H1 (cell line): Measurements from ENCODE around the gene SLC8B1. TPM values are rescaled to one million over a fixed set of nuclear protein-coding genes. Genes with fewer than 3 reads are reported as not detected.

Experiments
- CTCF ChIA-PET: fragments of 300-600 bp; sonication (Branson Sonifier 250); formaldehyde crosslinking; loops from one replicate; lab custom pipeline; 2021; ENCODE audit not compliant: partially characterized antibody; lab: Charles Lee
- POLR2A ChIA-PET: fragments of 300-600 bp; sonication (Branson Sonifier 250); formaldehyde crosslinking; loops from one replicate; lab custom pipeline; 2021; ENCODE audit warnings: inconsistent platforms; ENCODE audit not compliant: partially characterized antibody; lab: Charles Lee
- DNase-seq, 2 experiments: peaks; one replicate each; pipeline versions ENCODE4 v3.0.0 to v3.0.0-alpha.2; 2010 to 2022; ENCODE audit warnings: low spot score in 2 of 2, low read depth in 1 of 2, mixed read lengths in 1 of 2
- FAIRE-seq: peaks from 2 replicates; lab custom pipeline; 2011; peaks lifted over from hg19 to GRCh38; lab: Jason Lieb, UNC
- H2AFZ ChIP-seq: 2 replicates; pipeline ENCODE4 v1.8.1; 2012; ENCODE audit warnings: low read length, inconsistent platforms
- H2AK5ac ChIP-seq: 2 replicates; pipeline ENCODE4 v1.6.1; 2013; ENCODE audit warnings: low read depth, low read length
- H2BK120ac ChIP-seq: replicated peaks from 2 replicates; pipeline ENCODE3; 2013; ENCODE audit warnings: low read depth, low read length, inconsistent platforms
- H2BK12ac ChIP-seq: 2 replicates; pipeline ENCODE4 v1.6.1; 2013; ENCODE audit warnings: low read depth, low read length
- H2BK15ac ChIP-seq: 2 replicates; pipeline ENCODE4 v1.6.1; 2013; ENCODE audit warnings: low read length
- H2BK20ac ChIP-seq: 2 replicates; pipeline ENCODE4 v1.6.1; 2013; ENCODE audit warnings: low read length
- H2BK5ac ChIP-seq: 2 replicates; pipeline ENCODE4 v1.6.1; 2013; ENCODE audit warnings: low read depth, low read length
- H3K14ac ChIP-seq: 2 replicates; pipeline ENCODE4 v1.6.1; 2013; ENCODE audit warnings: inconsistent platforms; ENCODE audit not compliant: insufficient read length
- H3K18ac ChIP-seq: 2 replicates; pipeline ENCODE4 v1.6.1; 2013; ENCODE audit warnings: low read length; ENCODE audit errors: extremely low read depth
- H3K23ac ChIP-seq: 2 replicates; pipeline ENCODE4 v1.6.1; 2013; ENCODE audit warnings: inconsistent platforms; ENCODE audit not compliant: insufficient read length
- H3K23me2 ChIP-seq: 2 replicates; pipeline ENCODE4 v1.6.1; 2013; ENCODE audit warnings: low read depth, low read length
- H3K27ac ChIP-seq: 2 replicates; pipeline ENCODE4 v1.6.1; 2011; ENCODE audit warnings: low read depth, low read length, inconsistent platforms
- H3K27me3 ChIP-seq, 4 experiments: replicated peaks in 1 of 4; 1 replicate in 1 of 4; 2 replicates in 3 of 4; pipeline versions ENCODE4 v1.6.1 to v1.8.1; 2011 to 2013; ENCODE audit warnings: low read length in 3 of 4, mild to moderate bottlenecking in 3 of 4, inconsistent platforms in 2 of 4, mixed read lengths in 2 of 4, moderate library complexity in 1 of 4; ENCODE audit not compliant: control insufficient read depth in 3 of 4, insufficient read depth in 3 of 4; ENCODE audit errors: extremely low read depth in 1 of 4
- H3K36me3 ChIP-seq, 4 experiments: 2 replicates each; pipeline versions ENCODE4 v1.6.1 to v1.8.1; 2011 to 2013; ENCODE audit warnings: mild to moderate bottlenecking in 4 of 4, low read length in 3 of 4, moderate library complexity in 2 of 4, control low read depth in 1 of 4, inconsistent platforms in 1 of 4; ENCODE audit not compliant: insufficient read depth in 4 of 4, control insufficient read depth in 2 of 4
- H3K4ac ChIP-seq: replicated peaks from 2 replicates; pipeline ENCODE3; 2013; ENCODE audit warnings: low read length, low read depth, mixed read lengths, inconsistent platforms; ENCODE audit not compliant: insufficient read length
- H3K4me1 ChIP-seq, 4 experiments: replicated peaks in 1 of 4; 1 replicate in 1 of 4; 2 replicates in 3 of 4; pipeline versions ENCODE4 v1.6.1 to v1.8.1; 2011 to 2013; ENCODE audit warnings: low read length in 3 of 4, inconsistent platforms in 2 of 4, mixed read lengths in 1 of 4; ENCODE audit not compliant: insufficient read depth in 4 of 4, control insufficient read depth in 3 of 4
- H3K4me2 ChIP-seq, 2 experiments: 2 replicates each; pipeline versions ENCODE4 v1.6.1 to v1.8.1; 2011 to 2013; ENCODE audit warnings: low read depth in 2 of 2, low read length in 2 of 2, control low read depth in 1 of 2, inconsistent platforms in 1 of 2, mild to moderate bottlenecking in 1 of 2; ENCODE audit not compliant: insufficient read depth in 1 of 2
- H3K4me3 ChIP-seq, 4 experiments: fragments of 200-600, 300-600 bp in 1 of 4; sonication (generic), shearing (Covaris generic), sonication (Bioruptor Twin) in 1 of 4; 2 replicates each; pipeline versions ENCODE4 v1.5.1 to v1.8.1; 2011 to 2016; ENCODE audit warnings: low read length in 4 of 4, low read depth in 3 of 4, control low read depth in 2 of 4, inconsistent platforms in 2 of 4, mild to moderate bottlenecking in 2 of 4, mixed read lengths in 1 of 4, moderate library complexity in 1 of 4; ENCODE audit not compliant: insufficient read depth in 2 of 4; ENCODE audit errors: extremely low read depth in 1 of 4
- H3K56ac ChIP-seq: replicated peaks from 2 replicates; pipeline ENCODE3; 2013; ENCODE audit warnings: low read depth, mild to moderate bottlenecking, mixed read lengths, low read length, inconsistent platforms; ENCODE audit not compliant: insufficient read length
- H3K79me1 ChIP-seq: 2 replicates; pipeline ENCODE4 v1.6.1; 2013; ENCODE audit warnings: low read depth, low read length, control low read depth
- H3K79me2 ChIP-seq, 2 experiments: 2 replicates each; pipeline versions ENCODE4 v1.6.1 to v1.8.1; 2012 to 2013; ENCODE audit warnings: low read length in 2 of 2, mild to moderate bottlenecking in 2 of 2, inconsistent platforms in 1 of 2; ENCODE audit not compliant: insufficient read depth in 2 of 2, control insufficient read depth in 1 of 2
- H3K9ac ChIP-seq, 4 experiments: replicated peaks in 1 of 4; 1 replicate in 1 of 4; 2 replicates in 3 of 4; pipeline versions ENCODE4 v1.6.1 to v1.8.1; 2011 to 2013; ENCODE audit warnings: low read depth in 3 of 4, low read length in 3 of 4, control low read depth in 2 of 4, mild to moderate bottlenecking in 2 of 4, moderate library complexity in 2 of 4, inconsistent platforms in 1 of 4; ENCODE audit errors: extremely low read depth in 1 of 4
- H3K9me3 ChIP-seq, 2 experiments: 2 replicates each; pipeline versions ENCODE4 v1.6.1 to v1.8.1; 2012 to 2013; ENCODE audit warnings: mild to moderate bottlenecking in 2 of 2, moderate library complexity in 2 of 2, control low read depth in 1 of 2, inconsistent platforms in 1 of 2, low read depth in 1 of 2, low read length in 1 of 2, mixed read lengths in 1 of 2; ENCODE audit not compliant: insufficient read depth in 2 of 2
- H4K20me1 ChIP-seq, 2 experiments: replicated peaks in 1 of 2; 2 replicates each; pipeline versions ENCODE3 to v1.8.1; 2011 to 2013; ENCODE audit warnings: inconsistent platforms in 2 of 2, low read length in 2 of 2, mild to moderate bottlenecking in 1 of 2; ENCODE audit not compliant: insufficient read depth in 2 of 2, control insufficient read depth in 1 of 2
- H4K5ac ChIP-seq: 2 replicates; pipeline ENCODE4 v1.6.1; 2013; ENCODE audit warnings: low read length, low read depth, mixed read lengths, inconsistent platforms; ENCODE audit not compliant: insufficient read length
- H4K8ac ChIP-seq: 2 replicates; pipeline ENCODE4 v1.8.0; 2013; ENCODE audit warnings: mild to moderate bottlenecking, moderate library complexity, low read length, inconsistent platforms; ENCODE audit not compliant: insufficient read depth; ENCODE audit errors: extremely low read depth
- H4K91ac ChIP-seq: replicated peaks from 2 replicates; pipeline ENCODE3; 2013; ENCODE audit warnings: low read length, mixed read lengths, inconsistent platforms; ENCODE audit not compliant: insufficient read length
- BRCA1 ChIP-seq: IDR thresholded peaks from 2 replicates; pipeline ENCODE4 v1.6.1; 2012; ENCODE audit warnings: low read depth, low read length, improper control_type of control experiment
- CTCF ChIP-seq, 3 experiments: IDR thresholded peaks; 1 replicate in 2 of 3; 2 replicates in 1 of 3; pipeline versions ENCODE4 v1.5.1 to v1.6.1; 2011; ENCODE audit warnings: low read length in 3 of 3, mild to moderate bottlenecking in 3 of 3, inconsistent platforms in 2 of 3, low read depth in 1 of 3, moderate library complexity in 1 of 3; ENCODE audit not compliant: insufficient read depth in 1 of 3; ENCODE audit errors: control extremely low read depth in 1 of 3
- FOSL1 ChIP-seq: IDR thresholded peaks from 2 replicates; pipeline ENCODE4 v1.6.1; 2011; ENCODE audit warnings: mild to moderate bottlenecking, low read depth, low read length, moderate library complexity; ENCODE audit not compliant: insufficient read depth
- HDAC2 ChIP-seq, 2 experiments: fragments of 300-600 bp in 1 of 2; sonication (generic) in 1 of 2; IDR thresholded peaks; 2 replicates each; pipeline ENCODE4 v1.6.1; 2011 to 2012; ENCODE audit warnings: low read depth in 2 of 2, low read length in 2 of 2, mild to moderate bottlenecking in 2 of 2, moderate library complexity in 2 of 2, borderline replicate concordance in 1 of 2, inconsistent platforms in 1 of 2
- KDM1A ChIP-seq: fragments of 200-600, 300-600 bp; sonication (generic); IDR thresholded peaks from 2 replicates; pipeline ENCODE4 v1.7.1; 2016; ENCODE audit warnings: mild to moderate bottlenecking, low read length, borderline replicate concordance
- KDM5A ChIP-seq: fragments of 200-600 bp; IDR thresholded peaks from 2 replicates; pipeline ENCODE4 v1.7.1; 2012; ENCODE audit warnings: mild to moderate bottlenecking, low read length, inconsistent platforms, mixed read lengths
- MAFK ChIP-seq: IDR thresholded peaks from 2 replicates; pipeline ENCODE4 v1.6.1; 2012; ENCODE audit warnings: low read depth, mild to moderate bottlenecking, improper control_type of control experiment, low read length
- RAD21 ChIP-seq, 2 experiments: IDR thresholded peaks in 1 of 2; conservative IDR thresholded peaks in 1 of 2; 2 replicates each; pipeline ENCODE4 v1.6.1; 2011; ENCODE audit warnings: low read depth in 2 of 2, low read length in 2 of 2, improper control_type of control experiment in 1 of 2, inconsistent platforms in 1 of 2, mild to moderate bottlenecking in 1 of 2, moderate library complexity in 1 of 2
- SIRT6 ChIP-seq: IDR thresholded peaks from one replicate; pipeline ENCODE4 v1.7.1; 2012; ENCODE audit warnings: low read length, inconsistent platforms
- SP4 ChIP-seq: IDR thresholded peaks from 2 replicates; pipeline ENCODE4 v1.6.1; 2012; ENCODE audit warnings: low read length, inconsistent platforms
- SRF ChIP-seq: IDR thresholded peaks from 2 replicates; pipeline ENCODE4 v1.6.1; 2011; ENCODE audit warnings: mild to moderate bottlenecking, low read depth, low read length, moderate library complexity
- WGBS, 2 experiments: shearing (Covaris generic) in 1 of 2; methylation state at CpG; one replicate each; pipeline versions ENCODE4 v1.1.6 to v1.1.7; 2013 to 2015; ENCODE audit warnings: low lambda C conversion rate in 2 of 2, mixed read lengths in 2 of 2, inconsistent platforms in 1 of 2, low coverage in 1 of 2, missing lambda C conversion rate in 1 of 2; ENCODE audit not compliant: insufficient replicate concordance in 2 of 2, insufficient coverage in 1 of 2, insufficient read length in 1 of 2; ENCODE audit errors: extremely low coverage in 1 of 2, missing lambda C conversion rate in 1 of 2; 5-methylcytosine and 5-hydroxymethylcytosine counted together
- polyA plus RNA-seq, 7 experiments: library from polyadenylated mRNA; depleted of rRNA in 3 of 7; stranded (reverse) in 5 of 7; unstranded in 2 of 7; fragments of >200 nt in 5 of 7; fragments of 200-250 nt in 2 of 7; gene quantifications; 1 replicate in 5 of 7; 2 replicates in 1 of 7; 4 replicates in 1 of 7; pipeline versions ENCODE4 v1.2.1 to v1.2.3, GENCODE V29; 2011 to 2013; ENCODE audit warnings: missing spikeins in 2 of 7, mixed read lengths in 2 of 7
- total RNA-seq: library from RNA; stranded (reverse); fragmentation: NEBNext Ultra II Directional; extraction: Animal tissue kit (Norgen Biotek cat#: 25700); gene quantifications from 2 replicates; pipeline ENCODE4 v1.2.1, GENCODE V29; 2021

SLC8B1 gene
- total and polyA plus RNA-seq, 2 of the 8 experiments (the other 6 are each of a cell fraction or from before 2014, with no cell fraction given) = 11.2 to 19.1 TPM

GRCh38 chr12:113286712-113287111, 48.2 kb downstream of the SLC8B1 start:
- H3K23me2 ChIP-seq = no peaks in the 10 kb centered on the region
- H4K5ac ChIP-seq = no peak overlapping the region
- POLR2A ChIA-PET = no interaction called here
- TF ChIP-seq HDAC2 (IDR thresholded peaks at IDR 0.05; ENCODE audit: borderline replicate concordance in 1 of 2, low read depth in 2 of 2, low read length in 2 of 2) (no peak), KDM5A (no peak), KDM1A (no peak), SP4 (no peak), CTCF (IDR thresholded peaks at IDR 0.05; ENCODE audit: control extremely low read depth in 1 of 3, insufficient read depth in 1 of 3, low read depth in 1 of 3, low read length in 3 of 3) (no peak), RAD21 (IDR thresholded peaks at IDR 0.05 in 1 of 2, conservative IDR thresholded peaks at IDR 0.05 in 1 of 2; ENCODE audit: low read depth in 2 of 2, low read length in 2 of 2) (no peak), FOSL1 (no peak), MAFK (no peak), SRF (no peak), BRCA1 (no peak), SIRT6 (no peak)

More at GRCh38 chr12:113286712-113287111, 48.2 kb downstream of the SLC8B1 start:
- Histone ChIP-seq H2BK12ac (no peak overlapping the region), H3K4me2 (no peak overlapping the region), H2BK5ac (0 out of 2 replicates have a peak overlapping the region, but pooled peaks have one; percentile 16), H3K27ac (no peak overlapping the region), H3K4me1 (no peaks in the 10 kb centered on the region), H2AK5ac (no peak overlapping the region), H3K4ac (no peak overlapping the region), H4K20me1 (no peaks in the 10 kb centered on the region), H3K23ac (no peak overlapping the region), H3K14ac (no peak overlapping the region), H2BK15ac (no peak overlapping the region), H3K18ac (no peak overlapping the region), H3K4me3 (no peak overlapping the region), H3K79me1 (no peaks in the 10 kb centered on the region), H3K79me2 (no peaks in the 10 kb centered on the region), H3K36me3 (no peaks in the 10 kb centered on the region), H3K56ac (no peak overlapping the region), H2BK20ac (no peak overlapping the region), H4K91ac (no peak overlapping the region), H3K9ac (no peak overlapping the region), H2BK120ac (no peak overlapping the region), H4K8ac (no peak overlapping the region), H3K27me3 (no peaks in the 10 kb centered on the region), H2AFZ (no peak overlapping the region), H3K9me3 (no peaks in the 10 kb centered on the region)
- FAIRE-seq (no peak), DNase-seq (no peak)
- WGBS, 2 experiments = 95% methylated on average over 11 of the region's 11 CpGs; no CpG with 5 or more reads in 1 of the 2 experiments
- CTCF ChIA-PET = no interaction called here
